Measurements from ENCODE around the gene HOXD10.

The HOXD10 gene

GRCh38 chr2:176074919-176075425, 41.6 kb upstream of the HOXD10 start:
- Histone ChIP-seq H3K4me1 (ENCODE audit: control insufficient read depth, insufficient read depth, low read depth, low read length) (peaks cover 10% of the 10 kb centered on the region), H3K18ac (ENCODE audit: low read depth in 1 of 2, low read length in 2 of 2) (no peak overlapping the region), H2BK5ac (ENCODE audit: low read depth, low read length, poor library complexity, severe bottlenecking) (no peak overlapping the region), H3K27ac (ENCODE audit: low read length, poor library complexity, severe bottlenecking) (no peak overlapping the region), H4K8ac (ENCODE audit: low read length) (no peak overlapping the region), H2AFZ (ENCODE audit: low read depth, low read length) (no peak overlapping the region), H3K4me3 (ENCODE audit: insufficient read depth in 1 of 2, low read depth in 1 of 2, low read length in 2 of 2) (no peak overlapping the region), H2BK120ac (ENCODE audit: low read depth, low read length) (no peak overlapping the region), H3K23ac (ENCODE audit: low read length in 2 of 2) (no peak overlapping the region), H3K79me1 (replicated peaks; ENCODE audit: low read length, poor library complexity, severe bottlenecking) (no peaks in the 10 kb centered on the region), H3K9me3 (ENCODE audit: control insufficient read depth, low read length) (peaks cover 4% of the 10 kb centered on the region), H3K14ac (ENCODE audit: low read length in 2 of 2) (no peak overlapping the region), H3K9ac (ENCODE audit: low read length) (no peak overlapping the region), H2BK12ac (ENCODE audit: low read length in 2 of 2) (no peak overlapping the region), H2BK15ac (ENCODE audit: low read depth, poor library complexity, severe bottlenecking) (no peak overlapping the region), H3K4ac (ENCODE audit: low read depth in 1 of 2, low read length in 2 of 2) (no peak overlapping the region), H3K36me3 (ENCODE audit: control insufficient read depth in 1 of 2, insufficient read depth in 2 of 2, low read depth in 1 of 2, low read length in 2 of 2) (no peaks in the 10 kb centered on the region), H3K4me2 (ENCODE audit: low read length, poor library complexity, severe bottlenecking) (no peak overlapping the region), H2AK5ac (ENCODE audit: low read length, severe bottlenecking) (no peak overlapping the region), H4K91ac (ENCODE audit: low read length) (no peak overlapping the region), H3K27me3 (ENCODE audit: control insufficient read depth in 1 of 2, insufficient read depth in 1 of 2, low read length in 2 of 2) (peaks cover 91 to 98% of the 10 kb centered on the region in 2 experiments)
- DNase-seq: no peak
- WGBS: 34% methylated on average over 6 of the region's 7 CpGs

- no peak overlapping the region for H4K91ac ChIP-seq (ENCODE audit: low read length)
- no peak overlapping the region for H3K4me2 ChIP-seq (ENCODE audit: low read length, poor library complexity, severe bottlenecking)
- no peak overlapping the region for H2AFZ ChIP-seq (ENCODE audit: low read depth, low read length)
- H2BK5ac ChIP-seq (ENCODE audit: low read depth, low read length, poor library complexity, severe bottlenecking): no peak overlapping the region
- no peak overlapping the region for H3K4ac ChIP-seq (ENCODE audit: low read depth in 1 of 2, low read length in 2 of 2)
- no peak overlapping the region for H3K4me3 ChIP-seq (ENCODE audit: insufficient read depth in 1 of 2, low read depth in 1 of 2, low read length in 2 of 2)
- H3K79me1 ChIP-seq (replicated peaks; ENCODE audit: low read length, poor library complexity, severe bottlenecking): no peaks in the 10 kb centered on the region
- H2BK15ac ChIP-seq (ENCODE audit: low read depth, poor library complexity, severe bottlenecking): no peak overlapping the region
- H3K14ac ChIP-seq (ENCODE audit: low read length in 2 of 2): no peak overlapping the region
- H3K4me1 ChIP-seq (ENCODE audit: control insufficient read depth, insufficient read depth, low read depth, low read length): peaks cover 14% of the 10 kb centered on the region
- 9% methylated on average over 12 of the region's 15 CpGs for WGBS
- H3K9me3 ChIP-seq (ENCODE audit: control insufficient read depth, low read length): peaks cover 4% of the 10 kb centered on the region
- no peak overlapping the region for H3K27ac ChIP-seq (ENCODE audit: low read length, poor library complexity, severe bottlenecking)
- no peaks in the 10 kb centered on the region for H3K36me3 ChIP-seq (ENCODE audit: control insufficient read depth in 1 of 2, insufficient read depth in 2 of 2, low read depth in 1 of 2, low read length in 2 of 2)
- no peak overlapping the region for H4K8ac ChIP-seq (ENCODE audit: low read length)
- H3K23ac ChIP-seq (ENCODE audit: low read length in 2 of 2): no peak overlapping the region
- no peak for DNase-seq
- no peak overlapping the region for H3K9ac ChIP-seq (ENCODE audit: low read length)
- no peak overlapping the region for H2BK120ac ChIP-seq (ENCODE audit: low read depth, low read length)
- no peak overlapping the region for H2AK5ac ChIP-seq (ENCODE audit: low read length, severe bottlenecking)
- H2BK12ac ChIP-seq (ENCODE audit: low read length in 2 of 2): no peak overlapping the region
- peaks cover 88 to 95% of the 10 kb centered on the region in 2 experiments for H3K27me3 ChIP-seq (ENCODE audit: control insufficient read depth in 1 of 2, insufficient read depth in 1 of 2, low read length in 2 of 2)
- no peak overlapping the region for H3K18ac ChIP-seq (ENCODE audit: low read depth in 1 of 2, low read length in 2 of 2)
These were observed 41.1 kb upstream of the HOXD10 start for GRCh38 chr2:176075481-176075880.

- Histone ChIP-seq H4K91ac (ENCODE audit: low read length) (no peak overlapping the region), H3K18ac (ENCODE audit: low read depth in 1 of 2, low read length in 2 of 2) (no peak overlapping the region), H3K79me1 (replicated peaks; ENCODE audit: low read length, poor library complexity, severe bottlenecking) (no peaks in the 10 kb centered on the region), H3K4me3 (ENCODE audit: insufficient read depth in 1 of 2, low read depth in 1 of 2, low read length in 2 of 2) (no peak overlapping the region), H4K8ac (ENCODE audit: low read length) (no peak overlapping the region), H3K4me1 (ENCODE audit: control insufficient read depth, insufficient read depth, low read depth, low read length) (peaks cover 16% of the 10 kb centered on the region), H3K36me3 (ENCODE audit: control insufficient read depth in 1 of 2, insufficient read depth in 2 of 2, low read depth in 1 of 2, low read length in 2 of 2) (no peaks in the 10 kb centered on the region), H2AFZ (ENCODE audit: low read depth, low read length) (no peak overlapping the region), H3K4me2 (ENCODE audit: low read length, poor library complexity, severe bottlenecking) (no peak overlapping the region), H2AK5ac (ENCODE audit: low read length, severe bottlenecking) (no peak overlapping the region), H3K9me3 (ENCODE audit: control insufficient read depth, low read length) (peaks cover 4% of the 10 kb centered on the region), H3K4ac (ENCODE audit: low read depth in 1 of 2, low read length in 2 of 2) (no peak overlapping the region), H3K27ac (ENCODE audit: low read length, poor library complexity, severe bottlenecking) (no peak overlapping the region), H2BK5ac (ENCODE audit: low read depth, low read length, poor library complexity, severe bottlenecking) (no peak overlapping the region), H2BK12ac (ENCODE audit: low read length in 2 of 2) (no peak overlapping the region), H3K23ac (ENCODE audit: low read length in 2 of 2) (no peak overlapping the region), H2BK120ac (ENCODE audit: low read depth, low read length) (no peak overlapping the region), H3K9ac (ENCODE audit: low read length) (no peak overlapping the region), H2BK15ac (ENCODE audit: low read depth, poor library complexity, severe bottlenecking) (no peak overlapping the region), H3K14ac (ENCODE audit: low read length in 2 of 2) (no peak overlapping the region), H3K27me3 (ENCODE audit: control insufficient read depth in 1 of 2, insufficient read depth in 1 of 2, low read length in 2 of 2) (peaks cover 88 to 95% of the 10 kb centered on the region in 2 experiments)
- 69% methylated on average over 6 of the region's 7 CpGs for WGBS
- DNase-seq: no peak
These were observed 40.5 kb upstream of the HOXD10 start for GRCh38 chr2:176076063-176076462.

GRCh38 chr2:176076796-176077195, 39.8 kb upstream of the HOXD10 start:
- Histone ChIP-seq H3K27me3 (ENCODE audit: control insufficient read depth in 1 of 2, insufficient read depth in 1 of 2, low read length in 2 of 2) (peaks cover 88 to 95% of the 10 kb centered on the region in 2 experiments), H2BK120ac (ENCODE audit: low read depth, low read length) (no peak overlapping the region), H3K4me2 (ENCODE audit: low read length, poor library complexity, severe bottlenecking) (no peak overlapping the region), H3K27ac (ENCODE audit: low read length, poor library complexity, severe bottlenecking) (no peak overlapping the region), H3K4me3 (ENCODE audit: insufficient read depth in 1 of 2, low read depth in 1 of 2, low read length in 2 of 2) (no peak overlapping the region), H2AFZ (ENCODE audit: low read depth, low read length) (no peak overlapping the region), H3K4me1 (ENCODE audit: control insufficient read depth, insufficient read depth, low read depth, low read length) (peaks cover 16% of the 10 kb centered on the region), H3K9ac (ENCODE audit: low read length) (no peak overlapping the region), H3K79me1 (replicated peaks; ENCODE audit: low read length, poor library complexity, severe bottlenecking) (no peaks in the 10 kb centered on the region), H3K9me3 (ENCODE audit: control insufficient read depth, low read length) (peaks cover 4% of the 10 kb centered on the region), H4K8ac (ENCODE audit: low read length) (no peak overlapping the region), H3K18ac (ENCODE audit: low read depth in 1 of 2, low read length in 2 of 2) (no peak overlapping the region), H2AK5ac (ENCODE audit: low read length, severe bottlenecking) (no peak overlapping the region), H2BK12ac (ENCODE audit: low read length in 2 of 2) (no peak overlapping the region), H3K14ac (ENCODE audit: low read length in 2 of 2) (no peak overlapping the region), H3K23ac (ENCODE audit: low read length in 2 of 2) (no peak overlapping the region), H2BK5ac (ENCODE audit: low read depth, low read length, poor library complexity, severe bottlenecking) (no peak overlapping the region), H4K91ac (ENCODE audit: low read length) (no peak overlapping the region), H2BK15ac (ENCODE audit: low read depth, poor library complexity, severe bottlenecking) (no peak overlapping the region), H3K4ac (ENCODE audit: low read depth in 1 of 2, low read length in 2 of 2) (no peak overlapping the region), H3K36me3 (ENCODE audit: control insufficient read depth in 1 of 2, insufficient read depth in 2 of 2, low read depth in 1 of 2, low read length in 2 of 2) (no peaks in the 10 kb centered on the region)
- 25% methylated on average over 2 of the region's 2 CpGs for WGBS
- DNase-seq: no peak

Data from mesenchymal stem cell (in vitro differentiated cells and primary cell).